CD14-positive monocyte (primary cell): ENCODE results near the gene HLA-DOA. TPM values are rescaled to one million over a fixed set of nuclear protein-coding genes. Genes with fewer than 3 reads are reported as not detected.

Source experiments
- DNase-seq, 3 donors: peaks; one replicate each; pipeline ENCODE4 v3.0.0-alpha.2; 2011 to 2022
- H2AFZ ChIP-seq: 2 replicates; pipeline ENCODE4 v1.6.0; 2012; ENCODE audit warnings: mild to moderate bottlenecking, low read depth, low read length, inconsistent platforms; ENCODE audit not compliant: insufficient read depth, poor library complexity, severe bottlenecking
- H3K27ac ChIP-seq, 2 donors: 1 replicate in 1 of 2; 2 replicates in 1 of 2; pipeline ENCODE4 v1.5.1; 2012 to 2013; ENCODE audit warnings: low read length in 2 of 2, control low read depth in 1 of 2, inconsistent platforms in 1 of 2, low read depth in 1 of 2, mild to moderate bottlenecking in 1 of 2
- H3K27me3 ChIP-seq, 2 donors: one replicate each; pipeline versions ENCODE4 v1.6.0 to v1.6.1; 2011 to 2013; ENCODE audit warnings: low read length in 2 of 2; ENCODE audit not compliant: control insufficient read depth in 2 of 2, insufficient read depth in 2 of 2
- H3K36me3 ChIP-seq, 2 donors: replicated peaks in 1 of 2; 1 replicate in 1 of 2; 2 replicates in 1 of 2; pipeline versions ENCODE4 v1.5.1 to v1.6.1; 2012 to 2013; ENCODE audit warnings: low read length in 2 of 2, control low read depth in 1 of 2, inconsistent platforms in 1 of 2, mild to moderate bottlenecking in 1 of 2; ENCODE audit not compliant: insufficient read depth in 2 of 2, control insufficient read depth in 1 of 2
- H3K4me1 ChIP-seq, 2 donors: 1 replicate in 1 of 2; 2 replicates in 1 of 2; pipeline versions ENCODE4 v1.5.1 to v1.6.1; 2012 to 2013; ENCODE audit warnings: low read length in 2 of 2, control low read depth in 1 of 2, inconsistent platforms in 1 of 2, mild to moderate bottlenecking in 1 of 2, moderate library complexity in 1 of 2; ENCODE audit not compliant: insufficient read depth in 2 of 2, control insufficient read depth in 1 of 2
- H3K4me2 ChIP-seq: replicated peaks from 2 replicates; pipeline ENCODE3; 2012; ENCODE audit warnings: low read length, moderate library complexity, mild to moderate bottlenecking; ENCODE audit not compliant: poor library complexity, severe bottlenecking; ENCODE audit errors: extremely low read depth
- H3K4me3 ChIP-seq, 3 experiments: fragments of 200-600 bp in 1 of 3; sonication (generic) in 1 of 3; replicated peaks in 1 of 3; 1 replicate in 2 of 3; 2 replicates in 1 of 3; pipeline ENCODE4 v1.5.1; 2011 to 2013; ENCODE audit warnings: low read length in 3 of 3, mild to moderate bottlenecking in 3 of 3, control low read depth in 2 of 3, low read depth in 2 of 3, inconsistent platforms in 1 of 3, moderate library complexity in 1 of 3
- H3K79me2 ChIP-seq: 2 replicates; pipeline ENCODE4 v1.6.0; 2012; ENCODE audit warnings: mild to moderate bottlenecking, control low read depth, inconsistent platforms, low read length, moderate library complexity; ENCODE audit not compliant: insufficient read depth
- H3K9ac ChIP-seq: 2 replicates; pipeline ENCODE4 v1.6.0; 2017; ENCODE audit warnings: low read length, mild to moderate bottlenecking; ENCODE audit not compliant: insufficient read depth, poor library complexity, severe bottlenecking
- H3K9me3 ChIP-seq, 2 donors: replicated peaks in 1 of 2; 1 replicate in 1 of 2; 2 replicates in 1 of 2; pipeline versions ENCODE4 v1.5.1 to v1.6.1; 2012 to 2013; ENCODE audit warnings: low read length in 2 of 2, control low read depth in 1 of 2; ENCODE audit not compliant: control insufficient read depth in 1 of 2, insufficient read depth in 1 of 2
- H4K20me1 ChIP-seq: 2 replicates; pipeline ENCODE4 v1.6.0; 2012; ENCODE audit warnings: mild to moderate bottlenecking, low read length, control low read depth, moderate library complexity; ENCODE audit not compliant: insufficient read depth
- H3K27ac Mint-ChIP-seq, 7 donors: one replicate each; pipeline ENCODE4 v1.8.0; 2020; ENCODE audit warnings: mild to moderate bottlenecking in 7 of 7, mixed read lengths in 7 of 7, moderate library complexity in 6 of 7, inconsistent platforms in 2 of 7
- H3K27me3 Mint-ChIP-seq, 3 donors: one replicate each; pipeline ENCODE4 v1.8.0; 2021 to 2022; ENCODE audit warnings: low read depth in 3 of 3, mild to moderate bottlenecking in 3 of 3, mixed read lengths in 3 of 3, moderate library complexity in 3 of 3, inconsistent platforms in 1 of 3
- H3K36me3 Mint-ChIP-seq, 2 donors: one replicate each; pipeline ENCODE4 v1.8.0; 2020; ENCODE audit warnings: mixed read lengths in 2 of 2, inconsistent platforms in 1 of 2, mild to moderate bottlenecking in 1 of 2
- H3K4me1 Mint-ChIP-seq: one replicate; pipeline ENCODE4 v1.8.0; 2020; ENCODE audit warnings: mild to moderate bottlenecking, mixed read lengths
- H3K4me3 Mint-ChIP-seq, 2 donors: one replicate each; pipeline ENCODE4 v1.8.0; 2020; ENCODE audit warnings: mild to moderate bottlenecking in 2 of 2, mixed read lengths in 2 of 2, moderate library complexity in 1 of 2
- H3K9me3 Mint-ChIP-seq, 7 donors: one replicate each; pipeline ENCODE4 v1.8.0; 2020 to 2022; ENCODE audit warnings: mixed read lengths in 7 of 7, mild to moderate bottlenecking in 6 of 7, moderate library complexity in 6 of 7, inconsistent platforms in 2 of 7
- WGBS: methylation state at CpG from one replicate; pipeline ENCODE4 v1.1.5; 2013; ENCODE audit warnings: missing lambda C conversion rate; ENCODE audit not compliant: insufficient coverage; 5-methylcytosine and 5-hydroxymethylcytosine counted together
- intact Hi-C, 2 donors: fragments of 100-400 bp; cut with micrococcal nuclease; formaldehyde crosslinking; loops; one replicate each; pipeline versions ENCODE4 v1.15.0 to v1.15.1; 2023
- polyA plus RNA-seq, 3 donors: library from polyadenylated mRNA; depleted of rRNA in 1 of 3; unstranded in 2 of 3; stranded (reverse) in 1 of 3; fragments of 300-500 nt in 2 of 3; fragments of >200 nt in 1 of 3; fragmentation: Illumina TruSeq in 2 of 3; gene quantifications; 1 replicate in 2 of 3; 2 replicates in 1 of 3; pipeline ENCODE4 v1.2.3, GENCODE V29; 2012 to 2021
- TF ChIP-seq, protein P1 (sequence below): fragments of 200-600 bp; IDR thresholded peaks from one replicate; pipeline ENCODE4 v1.8.0; 2022; ENCODE audit warnings: antibody characterized with exemption, mild to moderate bottlenecking

Gene HLA-DOA
- polyA plus RNA-seq, 3 donors = 2.8 to 15.4 (median 9.1) TPM

DNA sequence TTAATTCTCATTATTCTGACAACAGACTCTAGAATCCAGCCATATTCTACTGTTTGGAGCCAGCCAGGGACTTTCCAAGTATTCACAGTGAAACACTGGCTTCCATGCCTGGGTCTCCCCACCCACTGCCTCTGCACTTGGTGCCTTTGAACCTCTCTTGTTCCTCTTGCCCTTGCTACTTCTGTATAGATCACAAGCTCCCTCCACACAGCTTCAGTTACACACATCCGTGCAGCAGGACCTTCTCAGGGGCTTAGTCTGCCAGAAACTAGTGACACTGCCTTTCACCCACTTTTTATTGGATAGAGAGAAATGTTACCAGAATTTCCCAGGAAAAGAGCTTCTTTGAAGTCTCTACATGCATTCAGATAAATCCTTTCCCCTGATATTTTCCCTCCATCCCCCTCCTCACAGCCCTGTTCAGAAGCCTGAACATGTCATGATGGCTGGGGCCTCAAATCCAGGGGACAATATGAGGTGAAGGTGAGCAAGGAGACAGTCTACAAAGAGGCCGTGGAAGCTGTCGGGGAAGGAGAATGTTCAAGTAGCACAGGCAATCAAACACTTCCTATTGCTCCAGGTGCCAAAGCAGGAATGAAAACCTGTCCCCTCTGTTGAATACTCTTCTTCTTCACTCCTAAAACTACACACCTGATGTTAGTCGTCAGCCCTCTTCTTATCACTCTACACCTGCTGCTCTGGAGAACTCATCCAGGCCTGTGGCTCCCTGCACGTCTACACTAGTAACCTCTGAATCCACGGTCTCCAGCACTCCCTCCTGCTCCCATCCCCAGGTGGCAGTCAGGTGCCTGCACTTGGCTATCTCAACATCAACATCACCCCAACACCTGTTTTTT, 20.2 kb upstream of the HLA-DOA start:
- TF ChIP-seq, protein P1, sequence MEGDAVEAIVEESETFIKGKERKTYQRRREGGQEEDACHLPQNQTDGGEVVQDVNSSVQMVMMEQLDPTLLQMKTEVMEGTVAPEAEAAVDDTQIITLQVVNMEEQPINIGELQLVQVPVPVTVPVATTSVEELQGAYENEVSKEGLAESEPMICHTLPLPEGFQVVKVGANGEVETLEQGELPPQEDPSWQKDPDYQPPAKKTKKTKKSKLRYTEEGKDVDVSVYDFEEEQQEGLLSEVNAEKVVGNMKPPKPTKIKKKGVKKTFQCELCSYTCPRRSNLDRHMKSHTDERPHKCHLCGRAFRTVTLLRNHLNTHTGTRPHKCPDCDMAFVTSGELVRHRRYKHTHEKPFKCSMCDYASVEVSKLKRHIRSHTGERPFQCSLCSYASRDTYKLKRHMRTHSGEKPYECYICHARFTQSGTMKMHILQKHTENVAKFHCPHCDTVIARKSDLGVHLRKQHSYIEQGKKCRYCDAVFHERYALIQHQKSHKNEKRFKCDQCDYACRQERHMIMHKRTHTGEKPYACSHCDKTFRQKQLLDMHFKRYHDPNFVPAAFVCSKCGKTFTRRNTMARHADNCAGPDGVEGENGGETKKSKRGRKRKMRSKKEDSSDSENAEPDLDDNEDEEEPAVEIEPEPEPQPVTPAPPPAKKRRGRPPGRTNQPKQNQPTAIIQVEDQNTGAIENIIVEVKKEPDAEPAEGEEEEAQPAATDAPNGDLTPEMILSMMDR = no peak
- no peaks in the 10 kb centered on the region for H3K36me3 ChIP-seq
- H3K79me2 ChIP-seq = no peaks in the 10 kb centered on the region
- peaks cover 40% of the 10 kb centered on the region for H3K4me1 Mint-ChIP-seq
- H3K9ac ChIP-seq = peak overlapping the region; percentile 52
- peak overlapping the region; percentile 91 to 96 for H3K27ac ChIP-seq
- peaks cover 36 to 37% of the 10 kb centered on the region in 2 donors for H3K4me1 ChIP-seq
- no peaks in the 10 kb centered on the region for H3K27me3 ChIP-seq
- H3K27ac Mint-ChIP-seq = peak overlapping the region; percentile 94 to 100 (median 98)
- H3K9me3 ChIP-seq = peaks cover 0 to 2% of the 10 kb centered on the region in 2 donors
- WGBS = 75% methylated on average over 2 of the region's 6 CpGs
- H3K27me3 Mint-ChIP-seq = peaks cover 0 to 4% (median 0%) of the 10 kb centered on the region in 3 donors
- H3K4me3 Mint-ChIP-seq = peak overlapping the region; percentile 35 to 61
- intact Hi-C loops = loop anchor here (5.0 to 10.0 kb wide), 2 partner anchors 43 to 115 kb away; partner anchors contain the start of gene HLA-DPA1 (in 1 of the 2)
- peaks cover 1 to 7% (median 3%) of the 10 kb centered on the region in 7 donors for H3K9me3 Mint-ChIP-seq
- H2AFZ ChIP-seq = peak overlapping the region; percentile 55
- DNase-seq = peak; percentile 87 to 98 (median 89)
- H4K20me1 ChIP-seq = no peaks in the 10 kb centered on the region
- H3K36me3 Mint-ChIP-seq = no peaks in the 10 kb centered on the region
- H3K4me2 ChIP-seq = peak overlapping the region; percentile 23
- peak overlapping the region in 1 of 3 experiments; percentile 26 for H3K4me3 ChIP-seq

DNA sequence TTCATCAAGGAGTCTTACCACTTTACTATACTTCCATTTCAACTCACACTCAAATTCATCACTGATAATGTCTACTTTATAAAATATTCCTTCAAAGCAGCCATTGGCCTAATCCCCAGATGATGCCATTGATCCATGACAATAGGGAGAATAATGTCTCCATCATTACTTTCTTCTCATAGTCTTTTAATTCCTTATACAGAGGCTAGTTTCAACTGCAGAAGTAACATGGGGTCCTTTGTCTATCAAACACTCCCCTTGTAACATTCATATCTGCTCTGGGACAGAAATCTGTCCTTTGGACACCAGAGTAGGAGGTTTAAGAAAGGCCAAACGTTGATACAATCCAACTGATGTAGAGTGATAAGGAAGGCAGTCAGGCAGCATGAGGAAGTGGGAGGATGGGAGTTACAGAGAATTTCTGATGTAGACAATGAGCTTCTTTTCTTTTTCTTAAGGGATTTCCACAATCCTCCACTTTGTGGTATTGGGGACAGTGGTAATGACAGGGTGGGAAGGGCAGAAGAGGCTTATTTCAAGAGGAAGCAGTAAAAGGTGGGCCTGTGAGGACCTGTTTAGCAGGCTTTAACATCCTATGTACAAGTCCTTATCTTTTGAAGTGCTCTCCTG, 18.9 kb upstream of the HLA-DOA start:
- peak overlapping the region in 1 of 3 experiments; percentile 24 for H3K4me3 ChIP-seq
- no peaks in the 10 kb centered on the region for H3K36me3 ChIP-seq
- H3K27ac ChIP-seq = peak overlapping the region; percentile 91 to 96
- H3K9ac ChIP-seq = no peak overlapping the region
- Mint-ChIP-seq H3K27me3 (peaks cover 0 to 2% (median 0%) of the 10 kb centered on the region in 3 donors), H3K9me3 (peaks cover 0 to 4% (median 0%) of the 10 kb centered on the region in 7 donors), H3K4me1 (peaks cover 44% of the 10 kb centered on the region), H3K27ac (peak overlapping the region; percentile 93 to 100 (median 98)), H3K4me3 (peak overlapping the region in 1 of 2 donors; percentile 67), H3K36me3 (no peaks in the 10 kb centered on the region)
- H3K9me3 ChIP-seq = no peaks in the 10 kb centered on the region
- no peak overlapping the region for H2AFZ ChIP-seq
- DNase-seq = peak; percentile 22 to 56 (median 29)
- WGBS = no CpG with 5 or more reads among the region's 1 CpG
- TF ChIP-seq, protein P1 = no peak
- intact Hi-C loops = loop anchor here (5.0 to 10.0 kb wide), 2 partner anchors 44 to 116 kb away; partner anchors contain the start of gene HLA-DPA1 (in 1 of the 2)
- no peaks in the 10 kb centered on the region for H3K79me2 ChIP-seq
- no peaks in the 10 kb centered on the region for H4K20me1 ChIP-seq
- H3K4me2 ChIP-seq = peak overlapping the region; percentile 28
- H3K27me3 ChIP-seq = no peaks in the 10 kb centered on the region
- H3K4me1 ChIP-seq = peaks cover 36 to 41% of the 10 kb centered on the region in 2 donors
